ENCODE results near the gene RTP1.

- no peak for TF ChIP-seq EP300 (IDR thresholded peaks at IDR 0.05; ENCODE audit: low read depth)
- TF ChIP-seq POLR2A (IDR thresholded peaks at IDR 0.05), result no peak
Measured at GRCh38 chr3:187210545-187211327, 13.4 kb downstream of the RTP1 start.

Measured in transverse colon (tissue), 1 donor.